Neural crest cell (in vitro differentiated cells): ENCODE measurements around the gene MAST4. TPM values are rescaled to one million over a fixed set of nuclear protein-coding genes. Genes with fewer than 3 reads are reported as not detected.

ENCODE experiments used
- DNase-seq: peaks from one replicate; pipeline ENCODE4 v3.0.0; 2021; ENCODE audit warnings: low read depth, mixed read lengths, low spot score
- H3K27ac Mint-ChIP-seq: one replicate; pipeline ENCODE4 v1.8.0; 2021; ENCODE audit warnings: mild to moderate bottlenecking, mixed read lengths; ENCODE audit not compliant: unreplicated experiment
- H3K27me3 Mint-ChIP-seq: 2 replicates; pipeline ENCODE4 v1.8.0; 2021; ENCODE audit warnings: low read depth, mild to moderate bottlenecking, mixed read lengths
- H3K36me3 Mint-ChIP-seq: 2 replicates; pipeline ENCODE4 v1.8.0; 2021; ENCODE audit warnings: low read depth, mild to moderate bottlenecking, mixed read lengths
- H3K4me1 Mint-ChIP-seq: 2 replicates; pipeline ENCODE4 v1.8.0; 2021; ENCODE audit warnings: mixed read lengths
- H3K4me3 Mint-ChIP-seq: one replicate; pipeline ENCODE4 v1.8.0; 2021; ENCODE audit warnings: mild to moderate bottlenecking, mixed read lengths
- H3K9me3 Mint-ChIP-seq: 2 replicates; pipeline ENCODE4 v1.8.0; 2021; ENCODE audit warnings: mixed read lengths
- total RNA-seq: library from RNA; stranded (reverse); gene quantifications from 2 replicates; pipeline ENCODE4 v1.2.1, GENCODE V29; 2021
- TF ChIP-seq, protein P1 (sequence below): fragments of 200-600 bp; sonication (generic); conservative IDR thresholded peaks from 2 replicates; pipeline ENCODE4 v1.5.0; 2021; ENCODE audit warnings: antibody characterized with exemption, mild to moderate bottlenecking

Gene MAST4
- total RNA-seq, 1 donor from 2014 or later, result 7.3 TPM

DNA sequence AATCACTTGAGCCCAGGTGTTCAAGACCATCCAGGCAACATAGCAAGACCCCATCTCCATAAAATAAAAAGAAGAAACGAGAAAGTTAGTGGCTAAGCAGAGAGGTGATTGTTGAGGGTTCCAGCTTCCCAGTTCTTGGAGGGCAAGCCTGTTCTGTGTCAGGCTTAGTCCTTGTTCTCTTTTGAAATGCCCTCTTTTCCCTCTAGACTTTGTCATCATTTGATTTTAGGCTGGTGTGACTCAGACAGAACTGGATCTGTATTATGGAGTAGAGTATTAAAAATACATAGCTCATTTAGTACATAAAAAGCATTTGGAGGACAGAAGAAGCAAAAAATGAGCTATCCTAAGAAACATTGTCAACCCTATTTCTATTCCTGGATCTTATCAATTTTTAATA is 441.0 kb downstream of the MAST4 start:
- Mint-ChIP-seq H3K4me3 (no peak overlapping the region), H3K4me1 (peaks cover 3% of the 10 kb centered on the region), H3K36me3 (no peaks in the 10 kb centered on the region), H3K9me3 (no peaks in the 10 kb centered on the region), H3K27me3 (no peaks in the 10 kb centered on the region), H3K27ac (peak overlapping the region; percentile 46)
- DNase-seq, result no peak
- TF ChIP-seq, protein P1, sequence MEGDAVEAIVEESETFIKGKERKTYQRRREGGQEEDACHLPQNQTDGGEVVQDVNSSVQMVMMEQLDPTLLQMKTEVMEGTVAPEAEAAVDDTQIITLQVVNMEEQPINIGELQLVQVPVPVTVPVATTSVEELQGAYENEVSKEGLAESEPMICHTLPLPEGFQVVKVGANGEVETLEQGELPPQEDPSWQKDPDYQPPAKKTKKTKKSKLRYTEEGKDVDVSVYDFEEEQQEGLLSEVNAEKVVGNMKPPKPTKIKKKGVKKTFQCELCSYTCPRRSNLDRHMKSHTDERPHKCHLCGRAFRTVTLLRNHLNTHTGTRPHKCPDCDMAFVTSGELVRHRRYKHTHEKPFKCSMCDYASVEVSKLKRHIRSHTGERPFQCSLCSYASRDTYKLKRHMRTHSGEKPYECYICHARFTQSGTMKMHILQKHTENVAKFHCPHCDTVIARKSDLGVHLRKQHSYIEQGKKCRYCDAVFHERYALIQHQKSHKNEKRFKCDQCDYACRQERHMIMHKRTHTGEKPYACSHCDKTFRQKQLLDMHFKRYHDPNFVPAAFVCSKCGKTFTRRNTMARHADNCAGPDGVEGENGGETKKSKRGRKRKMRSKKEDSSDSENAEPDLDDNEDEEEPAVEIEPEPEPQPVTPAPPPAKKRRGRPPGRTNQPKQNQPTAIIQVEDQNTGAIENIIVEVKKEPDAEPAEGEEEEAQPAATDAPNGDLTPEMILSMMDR, result no peak

DNA sequence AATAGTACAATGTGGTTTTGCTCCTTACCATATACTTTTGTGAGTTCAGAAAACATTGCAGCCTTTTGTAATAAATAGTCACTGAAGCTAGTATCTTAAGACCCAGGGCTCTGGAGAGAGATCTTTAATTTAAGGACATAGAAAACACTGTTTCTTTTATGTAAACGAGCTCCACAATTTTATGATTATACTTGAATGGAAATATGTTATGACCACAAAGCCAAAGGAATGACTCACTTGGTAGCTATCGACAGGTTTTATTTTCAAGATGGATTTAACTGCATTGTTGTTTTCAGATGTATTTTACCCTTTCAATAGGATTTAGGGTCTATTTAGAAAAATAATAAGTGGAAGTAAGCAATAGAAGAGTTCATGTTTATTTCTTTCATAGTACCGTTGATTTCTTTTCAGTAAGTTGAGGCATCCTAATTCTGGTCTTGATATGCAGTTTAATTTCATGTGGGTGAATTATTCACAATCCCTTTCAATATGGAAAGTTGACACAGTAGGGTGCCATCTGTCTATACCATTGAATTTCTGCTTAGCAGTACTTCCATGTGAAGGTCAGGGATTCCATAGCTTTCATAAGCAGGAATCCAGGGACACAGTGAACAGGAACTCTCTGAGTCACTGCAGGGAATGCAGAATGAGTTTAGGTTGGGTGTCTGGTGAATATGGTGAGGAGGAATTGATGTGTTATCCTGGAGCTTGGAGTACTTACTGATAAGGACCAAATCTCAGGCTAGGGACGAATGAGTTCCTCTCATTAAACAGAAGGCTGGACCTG is 442.8 kb downstream of the MAST4 start:
- DNase-seq, result no peak
- Mint-ChIP-seq H3K4me3 (no peak overlapping the region), H3K4me1 (peaks cover 3% of the 10 kb centered on the region), H3K36me3 (no peaks in the 10 kb centered on the region), H3K9me3 (no peaks in the 10 kb centered on the region), H3K27me3 (no peaks in the 10 kb centered on the region), H3K27ac (no peak overlapping the region)
- TF ChIP-seq, protein P1, result no peak

DNA sequence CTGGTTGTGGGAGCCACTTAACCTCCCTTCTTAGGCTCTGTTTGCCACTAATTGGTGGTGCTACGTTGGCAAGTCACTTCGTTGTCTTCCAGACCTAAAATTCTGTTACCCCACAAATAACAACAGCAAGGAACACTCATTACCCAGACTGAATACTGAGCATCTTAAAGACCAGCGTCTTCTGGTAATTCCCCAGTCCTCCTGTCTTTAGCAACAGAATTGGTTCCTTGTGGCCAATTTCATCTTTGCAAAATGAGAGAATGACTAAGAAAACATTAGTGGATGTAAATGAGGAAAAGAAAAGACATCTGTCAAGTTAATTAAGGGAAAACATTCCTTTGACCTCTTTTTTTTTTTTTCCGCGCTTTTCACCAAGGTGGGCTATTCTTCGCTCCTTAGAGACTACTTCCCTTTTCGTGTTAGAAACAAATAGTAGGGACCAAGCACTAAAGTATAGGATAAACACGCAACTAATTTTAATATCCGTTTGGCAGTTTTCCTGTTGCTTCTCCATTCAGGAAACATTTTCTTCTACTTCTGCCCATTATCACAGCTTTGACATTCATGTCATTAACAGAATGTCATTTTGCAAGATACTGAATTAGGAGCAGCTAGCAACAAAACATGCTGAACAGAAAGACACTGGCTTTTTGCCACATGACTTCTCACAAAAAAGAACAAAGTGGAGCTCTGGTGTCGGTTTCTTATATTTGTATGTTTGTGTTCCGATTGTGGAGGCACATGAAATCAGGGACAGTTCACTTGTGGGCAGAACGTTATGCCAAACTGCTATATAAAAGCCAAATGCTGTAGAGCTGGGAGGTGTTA is 446.2 kb downstream of the MAST4 start:
- TF ChIP-seq, protein P1, result no peak
- Mint-ChIP-seq H3K4me1 (peaks cover 3% of the 10 kb centered on the region), H3K4me3 (no peak overlapping the region), H3K9me3 (no peaks in the 10 kb centered on the region), H3K27ac (no peak overlapping the region), H3K27me3 (no peaks in the 10 kb centered on the region), H3K36me3 (no peaks in the 10 kb centered on the region)
- DNase-seq, result no peak

DNA sequence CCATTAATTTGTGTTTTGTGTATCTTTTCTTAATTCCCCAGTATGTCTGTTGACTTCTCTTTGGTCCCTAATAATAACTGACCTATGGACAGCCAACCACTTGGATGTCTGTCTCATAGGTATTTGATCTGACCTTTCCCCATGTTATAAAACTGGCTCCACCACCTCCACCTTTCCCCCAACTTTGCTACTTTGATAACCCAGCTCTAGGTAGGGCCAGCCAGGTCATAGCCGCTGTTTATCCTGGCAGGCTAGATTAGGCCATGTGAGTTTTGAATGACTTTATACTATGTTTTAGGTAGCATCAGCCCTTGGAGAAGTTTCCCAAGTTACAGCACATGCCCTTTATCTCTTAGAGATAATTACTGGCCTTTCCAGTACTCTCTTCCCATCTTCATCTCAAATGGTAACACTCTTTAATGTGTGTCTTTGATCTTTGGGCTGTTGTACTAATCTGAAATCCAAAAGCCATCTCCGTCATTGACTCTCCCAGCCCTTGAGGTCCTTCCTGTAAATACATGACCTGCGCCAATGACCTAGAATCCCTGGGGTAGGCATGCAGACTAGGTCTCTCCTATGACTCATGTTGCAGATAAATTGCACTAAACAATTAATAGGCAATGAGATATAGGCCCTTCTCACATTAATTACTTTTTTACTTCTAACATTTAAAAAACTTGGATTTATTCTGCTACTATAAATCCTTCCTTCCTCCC is 447.8 kb downstream of the MAST4 start:
- Mint-ChIP-seq H3K9me3 (no peaks in the 10 kb centered on the region), H3K4me3 (no peak overlapping the region), H3K4me1 (peaks cover 4% of the 10 kb centered on the region), H3K36me3 (no peaks in the 10 kb centered on the region), H3K27ac (no peak overlapping the region), H3K27me3 (no peaks in the 10 kb centered on the region)
- DNase-seq, result no peak
- TF ChIP-seq, protein P1, result no peak
